ENCODE measurements around the gene FCF1.
A peak's percentile ranks its signal among the peaks of the same experiment; 100 is the strongest.

The FCF1 gene

GRCh38 chr14:74712499-74713394 is at the start of gene FCF1, which contains the start of gene AREL1:
Gene FCF1 (plus strand): TSS chr14:74713144. CDS start chr14:74713198, 54 bp downstream.
Gene AREL1 (minus strand): TSS chr14:74713080. CDS start chr14:74685615, 27,465 bp downstream.
- peak; percentile 84 for DNase-seq

GRCh38 chr14:74663884-74664283 is 49.1 kb upstream of the FCF1 start:
- DNase-seq = no peak

GRCh38 chr14:74664717-74665116 is 48.2 kb upstream of the FCF1 start:
- DNase-seq = no peak

GRCh38 chr14:74667758-74668157 is 45.2 kb upstream of the FCF1 start:
- DNase-seq = no peak

- DNase-seq = no peak
Measured at GRCh38 chr14:74669256-74669655, 43.7 kb upstream of the FCF1 start.

GRCh38 chr14:74669846-74670245 is 43.1 kb upstream of the FCF1 start:
- no peak for DNase-seq

GRCh38 chr14:74670726-74671411 is 42.1 kb upstream of the FCF1 start:
- no peak for DNase-seq

- no peak for DNase-seq
Measured at GRCh38 chr14:74671789-74672188, 41.2 kb upstream of the FCF1 start.

- no peak for DNase-seq
Measured at GRCh38 chr14:74673768-74674167, 39.2 kb upstream of the FCF1 start.

GRCh38 chr14:74675219-74675618 is 37.7 kb upstream of the FCF1 start:
- DNase-seq = no peak

GRCh38 chr14:74682169-74682952 is 30.6 kb upstream of the FCF1 start:
- no peak for DNase-seq

- no peak for DNase-seq
Measured at GRCh38 chr14:74683406-74683805, 29.5 kb upstream of the FCF1 start.

- DNase-seq = no peak
Measured at GRCh38 chr14:74684434-74684833, 28.5 kb upstream of the FCF1 start.

- no peak for DNase-seq
Measured at GRCh38 chr14:74685056-74685455, 27.9 kb upstream of the FCF1 start.

GRCh38 chr14:74685921-74686678 is 26.8 kb upstream of the FCF1 start:
- no peak for DNase-seq

GRCh38 chr14:74691456-74691855 is 21.5 kb upstream of the FCF1 start:
- DNase-seq = no peak

- DNase-seq = no peak
Measured at GRCh38 chr14:74693191-74693590, 19.8 kb upstream of the FCF1 start.

GRCh38 chr14:74695406-74695805 is 17.5 kb upstream of the FCF1 start:
- no peak for DNase-seq

GRCh38 chr14:74697011-74697410 is 15.9 kb upstream of the FCF1 start:
- no peak for DNase-seq

- DNase-seq = no peak
Measured at GRCh38 chr14:74697543-74697942, 15.4 kb upstream of the FCF1 start.

- DNase-seq = no peak
Measured at GRCh38 chr14:74697976-74698375, 15.0 kb upstream of the FCF1 start.

- no peak for DNase-seq
Measured at GRCh38 chr14:74698465-74698864, 14.5 kb upstream of the FCF1 start.

GRCh38 chr14:74702293-74702692 is 10.7 kb upstream of the FCF1 start:
- DNase-seq = no peak
